ENCODE data around the gene SUPT7L. TPM values are rescaled to one million over a fixed set of nuclear protein-coding genes. Genes with fewer than 3 reads are reported as not detected.

SUPT7L gene
- total and polyA plus RNA-seq, 4 donors, result 22.0 to 40.0 (median 26.7) TPM

DNA sequence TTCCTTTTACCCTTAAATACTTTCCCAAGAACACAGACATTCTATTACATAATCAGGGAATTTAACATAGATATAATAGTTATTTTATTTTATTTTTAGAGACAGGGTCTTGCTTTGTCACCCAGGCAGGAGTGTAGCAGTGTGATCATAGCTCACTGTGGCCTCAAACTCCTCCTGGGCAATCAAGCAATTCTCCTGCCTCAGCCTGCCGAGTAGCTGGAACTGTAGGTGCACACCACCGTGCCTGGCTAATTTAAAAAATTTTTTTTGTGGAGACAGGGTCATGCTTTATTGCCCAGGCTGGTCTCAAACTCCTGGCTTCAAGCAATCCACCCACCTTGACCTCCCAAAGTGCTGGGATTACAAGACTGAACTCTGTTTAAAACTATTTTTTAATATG is 45.9 kb upstream of the SUPT7L start:
- no peak overlapping the region for H3K4me3 ChIP-seq
- peak overlapping the region in 1 of 2 donors; percentile 21 for H3K27ac ChIP-seq (ENCODE audit: low read depth in 1 of 2, low read length in 1 of 2)
- no peaks in the 10 kb centered on the region for H3K27me3 ChIP-seq (ENCODE audit: control insufficient read depth in 3 of 3, insufficient read depth in 3 of 3, low read length in 2 of 3)
- TF ChIP-seq, protein P1, sequence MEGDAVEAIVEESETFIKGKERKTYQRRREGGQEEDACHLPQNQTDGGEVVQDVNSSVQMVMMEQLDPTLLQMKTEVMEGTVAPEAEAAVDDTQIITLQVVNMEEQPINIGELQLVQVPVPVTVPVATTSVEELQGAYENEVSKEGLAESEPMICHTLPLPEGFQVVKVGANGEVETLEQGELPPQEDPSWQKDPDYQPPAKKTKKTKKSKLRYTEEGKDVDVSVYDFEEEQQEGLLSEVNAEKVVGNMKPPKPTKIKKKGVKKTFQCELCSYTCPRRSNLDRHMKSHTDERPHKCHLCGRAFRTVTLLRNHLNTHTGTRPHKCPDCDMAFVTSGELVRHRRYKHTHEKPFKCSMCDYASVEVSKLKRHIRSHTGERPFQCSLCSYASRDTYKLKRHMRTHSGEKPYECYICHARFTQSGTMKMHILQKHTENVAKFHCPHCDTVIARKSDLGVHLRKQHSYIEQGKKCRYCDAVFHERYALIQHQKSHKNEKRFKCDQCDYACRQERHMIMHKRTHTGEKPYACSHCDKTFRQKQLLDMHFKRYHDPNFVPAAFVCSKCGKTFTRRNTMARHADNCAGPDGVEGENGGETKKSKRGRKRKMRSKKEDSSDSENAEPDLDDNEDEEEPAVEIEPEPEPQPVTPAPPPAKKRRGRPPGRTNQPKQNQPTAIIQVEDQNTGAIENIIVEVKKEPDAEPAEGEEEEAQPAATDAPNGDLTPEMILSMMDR (IDR thresholded peaks at IDR 0.05; ENCODE audit: control extremely low read depth, extremely low read depth), result no peak
- DNase-seq (no peak), ATAC-seq (ENCODE audit: insufficient read depth, low FRiP score) (no peak)
- H3K9ac ChIP-seq (ENCODE audit: insufficient read depth in 1 of 2, low read length in 2 of 2), result no peak overlapping the region
- no peaks in the 10 kb centered on the region for H3K36me3 ChIP-seq (ENCODE audit: control insufficient read depth in 4 of 4, insufficient read depth in 4 of 4, low read length in 4 of 4)
- H3K4me1 ChIP-seq (ENCODE audit: control insufficient read depth in 5 of 5, insufficient read depth in 5 of 5, low read length in 5 of 5), result peaks cover 0 to 15% (median 0%) of the 10 kb centered on the region in 5 donors
- 82 to 91% methylated on average over 2 of the region's 2 CpGs for WGBS, 2 donors
- no peaks in the 10 kb centered on the region for H3K9me3 ChIP-seq (ENCODE audit: control insufficient read depth in 4 of 4, insufficient read depth in 3 of 4, low read length in 3 of 4)

DNA sequence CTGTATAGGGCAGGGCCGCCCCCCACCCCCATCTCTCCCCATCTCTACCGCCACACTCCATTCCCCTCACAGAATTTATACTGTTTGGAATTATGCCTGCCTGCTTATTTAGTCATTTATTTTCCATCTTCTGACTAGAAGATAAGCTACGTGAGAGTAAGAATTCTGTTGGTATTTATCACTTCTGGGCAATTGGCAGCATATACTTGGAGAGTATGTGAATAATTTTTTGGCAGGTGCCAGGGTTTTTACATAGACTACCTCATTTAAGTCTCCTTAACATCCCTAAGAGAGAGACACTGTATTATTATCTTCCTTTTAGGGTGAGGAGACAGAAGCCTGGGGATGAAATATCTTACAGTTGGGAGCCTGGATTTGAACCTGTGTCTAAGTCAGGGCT is 45.3 kb upstream of the SUPT7L start:
- no peaks in the 10 kb centered on the region for H3K36me3 ChIP-seq (ENCODE audit: control insufficient read depth in 4 of 4, insufficient read depth in 4 of 4, low read length in 4 of 4)
- H3K27me3 ChIP-seq (ENCODE audit: control insufficient read depth in 3 of 3, insufficient read depth in 3 of 3, low read length in 2 of 3), result no peaks in the 10 kb centered on the region
- no peak for ATAC-seq (ENCODE audit: insufficient read depth, low FRiP score)
- no peak for DNase-seq
- TF ChIP-seq, protein P1 (IDR thresholded peaks at IDR 0.05; ENCODE audit: control extremely low read depth, extremely low read depth), result no peak
- H3K9ac ChIP-seq (ENCODE audit: insufficient read depth in 1 of 2, low read length in 2 of 2), result no peak overlapping the region
- 87 to 94% methylated on average over 3 of the region's 3 CpGs for WGBS, 2 donors
- H3K27ac ChIP-seq (ENCODE audit: low read depth in 1 of 2, low read length in 1 of 2), result peak overlapping the region; percentile 17 to 20
- H3K4me1 ChIP-seq (ENCODE audit: control insufficient read depth in 5 of 5, insufficient read depth in 5 of 5, low read length in 5 of 5), result peaks cover 0 to 15% (median 0%) of the 10 kb centered on the region in 5 donors
- H3K9me3 ChIP-seq (ENCODE audit: control insufficient read depth in 4 of 4, insufficient read depth in 3 of 4, low read length in 3 of 4), result no peaks in the 10 kb centered on the region
- H3K4me3 ChIP-seq, result no peak overlapping the region

DNA sequence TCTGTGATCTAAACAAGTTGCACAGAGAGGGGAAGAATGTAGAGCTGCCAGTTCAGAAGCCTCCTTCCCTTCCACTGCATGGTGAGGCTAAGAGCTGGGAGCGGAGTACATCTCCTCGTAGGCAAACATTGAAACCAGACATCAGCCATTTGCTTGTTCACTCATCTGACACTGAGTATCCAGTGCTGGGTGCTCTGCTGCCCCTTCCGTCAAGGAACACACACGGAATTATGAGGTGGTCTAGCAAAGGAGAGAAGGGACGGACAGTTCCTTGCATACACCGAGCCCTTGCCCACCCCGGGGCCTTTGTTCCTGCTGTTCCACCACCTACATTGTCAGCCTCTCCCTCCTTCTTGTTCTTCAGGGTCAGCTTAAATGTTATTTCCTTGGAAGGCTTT is 44.8 kb upstream of the SUPT7L start:
- Histone ChIP-seq H3K9me3 (ENCODE audit: control insufficient read depth in 4 of 4, insufficient read depth in 3 of 4, low read length in 3 of 4) (no peaks in the 10 kb centered on the region), H3K36me3 (ENCODE audit: control insufficient read depth in 4 of 4, insufficient read depth in 4 of 4, low read length in 4 of 4) (no peaks in the 10 kb centered on the region), H3K4me3 (no peak overlapping the region), H3K4me1 (ENCODE audit: control insufficient read depth in 5 of 5, insufficient read depth in 5 of 5, low read length in 5 of 5) (peaks cover 0 to 15% (median 0%) of the 10 kb centered on the region in 5 donors), H3K9ac (ENCODE audit: insufficient read depth in 1 of 2, low read length in 2 of 2) (no peak overlapping the region), H3K27me3 (ENCODE audit: control insufficient read depth in 3 of 3, insufficient read depth in 3 of 3, low read length in 2 of 3) (no peaks in the 10 kb centered on the region), H3K27ac (ENCODE audit: low read depth in 1 of 2, low read length in 1 of 2) (peak overlapping the region in 1 of 2 donors; percentile 20)
- TF ChIP-seq, protein P1 (IDR thresholded peaks at IDR 0.05; ENCODE audit: control extremely low read depth, extremely low read depth), result no peak
- DNase-seq (no peak), ATAC-seq (ENCODE audit: insufficient read depth, low FRiP score) (no peak)
- WGBS, 2 donors, result 94% methylated on average over 7 of the region's 7 CpGs

Data from lung (tissue), 12 donors.